ENCODE data around the gene FBXO10. TPM values are rescaled to one million over a fixed set of nuclear protein-coding genes. Genes with fewer than 3 reads are reported as not detected.

The FBXO10 gene
- total and polyA plus RNA-seq, 2 donors from 2014 or later = 6.2 to 6.7 TPM

DNA sequence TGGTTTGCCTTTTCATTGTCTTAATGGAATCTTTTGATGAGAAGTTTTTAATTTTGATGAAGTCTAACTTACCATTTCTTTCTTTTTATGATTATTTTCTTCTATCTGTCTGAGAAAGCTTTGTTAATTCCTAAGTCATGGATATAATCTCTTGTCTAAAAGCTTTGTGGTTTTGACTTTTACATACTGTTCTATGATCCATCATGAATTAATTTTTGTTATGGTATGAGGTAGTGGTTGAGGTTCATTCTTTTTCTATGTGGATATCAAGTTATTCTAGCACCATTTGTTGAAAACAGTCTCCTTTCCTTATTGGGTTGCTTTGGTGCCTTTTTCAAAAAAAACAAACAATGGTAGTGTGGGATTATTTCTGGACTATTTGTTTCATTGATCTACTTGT, 20.4 kb downstream of the FBXO10 start:
- Histone ChIP-seq H3K27me3 (ENCODE audit: control insufficient read depth, insufficient read depth, low read length) (no peaks in the 10 kb centered on the region), H3K4me1 (ENCODE audit: control insufficient read depth in 2 of 3, insufficient read depth in 2 of 3, low read depth in 1 of 3, low read length in 3 of 3) (no peaks in the 10 kb centered on the region), H3K36me3 (ENCODE audit: control insufficient read depth in 2 of 3, insufficient read depth in 3 of 3, low read length in 3 of 3) (no peaks in the 10 kb centered on the region), H3K4me3 (ENCODE audit: low read length in 3 of 3) (no peak overlapping the region), H3K27ac (ENCODE audit: low read depth in 2 of 2, low read length in 2 of 2) (no peak overlapping the region), H3K9ac (ENCODE audit: low read length in 3 of 3) (no peak overlapping the region), H3K9me3 (ENCODE audit: control insufficient read depth in 2 of 3, insufficient read depth in 1 of 3, low read length in 3 of 3) (no peaks in the 10 kb centered on the region)
- FAIRE-seq (no peak), DNase-seq (no peak)
- intact Hi-C loops (cut with DNase I) = no loop called here
- TF ChIP-seq, protein P1, sequence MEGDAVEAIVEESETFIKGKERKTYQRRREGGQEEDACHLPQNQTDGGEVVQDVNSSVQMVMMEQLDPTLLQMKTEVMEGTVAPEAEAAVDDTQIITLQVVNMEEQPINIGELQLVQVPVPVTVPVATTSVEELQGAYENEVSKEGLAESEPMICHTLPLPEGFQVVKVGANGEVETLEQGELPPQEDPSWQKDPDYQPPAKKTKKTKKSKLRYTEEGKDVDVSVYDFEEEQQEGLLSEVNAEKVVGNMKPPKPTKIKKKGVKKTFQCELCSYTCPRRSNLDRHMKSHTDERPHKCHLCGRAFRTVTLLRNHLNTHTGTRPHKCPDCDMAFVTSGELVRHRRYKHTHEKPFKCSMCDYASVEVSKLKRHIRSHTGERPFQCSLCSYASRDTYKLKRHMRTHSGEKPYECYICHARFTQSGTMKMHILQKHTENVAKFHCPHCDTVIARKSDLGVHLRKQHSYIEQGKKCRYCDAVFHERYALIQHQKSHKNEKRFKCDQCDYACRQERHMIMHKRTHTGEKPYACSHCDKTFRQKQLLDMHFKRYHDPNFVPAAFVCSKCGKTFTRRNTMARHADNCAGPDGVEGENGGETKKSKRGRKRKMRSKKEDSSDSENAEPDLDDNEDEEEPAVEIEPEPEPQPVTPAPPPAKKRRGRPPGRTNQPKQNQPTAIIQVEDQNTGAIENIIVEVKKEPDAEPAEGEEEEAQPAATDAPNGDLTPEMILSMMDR (IDR thresholded peaks at IDR 0.05; ENCODE audit: borderline replicate concordance, extremely low read depth, insufficient read depth) = no peak

DNA sequence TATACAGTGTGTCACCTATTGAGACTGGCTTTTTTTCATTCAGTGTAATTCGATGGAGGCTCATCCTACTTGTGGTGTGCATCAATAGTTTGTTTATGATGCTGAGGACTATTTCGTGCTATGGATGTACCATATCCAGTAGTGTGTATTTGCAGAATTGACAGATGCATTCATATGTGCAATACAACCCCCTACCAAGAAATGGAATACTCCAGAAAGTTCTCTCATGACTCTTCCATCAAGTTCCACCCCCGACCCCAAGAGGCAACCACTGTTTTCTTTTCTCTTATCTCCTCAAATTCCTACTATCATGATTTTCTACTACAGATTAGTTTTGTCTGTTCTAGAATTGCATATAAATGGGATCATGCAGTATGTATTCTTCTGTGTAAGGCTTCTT, 21.9 kb downstream of the FBXO10 start:
- no peaks in the 10 kb centered on the region for H3K36me3 ChIP-seq (ENCODE audit: control insufficient read depth in 2 of 3, insufficient read depth in 3 of 3, low read length in 3 of 3)
- H3K9me3 ChIP-seq (ENCODE audit: control insufficient read depth in 2 of 3, insufficient read depth in 1 of 3, low read length in 3 of 3) = no peaks in the 10 kb centered on the region
- no peaks in the 10 kb centered on the region for H3K27me3 ChIP-seq (ENCODE audit: control insufficient read depth, insufficient read depth, low read length)
- no peaks in the 10 kb centered on the region for H3K4me1 ChIP-seq (ENCODE audit: control insufficient read depth in 2 of 3, insufficient read depth in 2 of 3, low read depth in 1 of 3, low read length in 3 of 3)
- no peak overlapping the region for H3K27ac ChIP-seq (ENCODE audit: low read depth in 2 of 2, low read length in 2 of 2)
- H3K9ac ChIP-seq (ENCODE audit: low read length in 3 of 3) = no peak overlapping the region
- no peak overlapping the region for H3K4me3 ChIP-seq (ENCODE audit: low read length in 3 of 3)
- TF ChIP-seq, protein P1 (IDR thresholded peaks at IDR 0.05; ENCODE audit: borderline replicate concordance, extremely low read depth, insufficient read depth) = no peak
- intact Hi-C loops (cut with DNase I) = no loop called here
- FAIRE-seq (no peak), DNase-seq (no peak)

DNA sequence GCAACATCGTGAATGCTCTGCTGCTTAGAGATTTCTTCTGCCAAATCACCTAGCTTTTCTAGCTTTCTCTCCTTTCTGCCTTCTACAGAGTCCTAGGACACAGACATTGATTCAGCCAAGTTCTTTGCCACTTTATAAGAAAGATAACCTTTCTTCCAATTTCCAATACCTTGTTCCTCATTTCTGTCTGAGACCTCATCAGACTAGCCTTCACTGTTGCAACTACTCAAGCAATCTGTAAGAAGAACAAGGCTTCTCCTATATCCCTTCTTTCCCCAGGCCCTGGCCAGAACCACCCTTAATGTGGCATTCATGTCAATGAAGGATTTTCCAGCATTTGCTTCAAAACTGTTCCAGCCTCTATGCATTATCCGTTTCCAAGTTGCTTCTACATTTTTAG, 24.3 kb downstream of the FBXO10 start:
- DNase-seq (no peak), FAIRE-seq (no peak)
- TF ChIP-seq, protein P1 (IDR thresholded peaks at IDR 0.05; ENCODE audit: borderline replicate concordance, extremely low read depth, insufficient read depth) = no peak
- Histone ChIP-seq H3K27ac (ENCODE audit: low read depth in 2 of 2, low read length in 2 of 2) (no peak overlapping the region), H3K4me3 (ENCODE audit: low read length in 3 of 3) (no peak overlapping the region), H3K4me1 (ENCODE audit: control insufficient read depth in 2 of 3, insufficient read depth in 2 of 3, low read depth in 1 of 3, low read length in 3 of 3) (no peaks in the 10 kb centered on the region), H3K36me3 (ENCODE audit: control insufficient read depth in 2 of 3, insufficient read depth in 3 of 3, low read length in 3 of 3) (no peaks in the 10 kb centered on the region), H3K9me3 (ENCODE audit: control insufficient read depth in 2 of 3, insufficient read depth in 1 of 3, low read length in 3 of 3) (no peaks in the 10 kb centered on the region), H3K27me3 (ENCODE audit: control insufficient read depth, insufficient read depth, low read length) (no peaks in the 10 kb centered on the region), H3K9ac (ENCODE audit: low read length in 3 of 3) (no peak overlapping the region)
- intact Hi-C loops (cut with DNase I) = no loop called here

DNA sequence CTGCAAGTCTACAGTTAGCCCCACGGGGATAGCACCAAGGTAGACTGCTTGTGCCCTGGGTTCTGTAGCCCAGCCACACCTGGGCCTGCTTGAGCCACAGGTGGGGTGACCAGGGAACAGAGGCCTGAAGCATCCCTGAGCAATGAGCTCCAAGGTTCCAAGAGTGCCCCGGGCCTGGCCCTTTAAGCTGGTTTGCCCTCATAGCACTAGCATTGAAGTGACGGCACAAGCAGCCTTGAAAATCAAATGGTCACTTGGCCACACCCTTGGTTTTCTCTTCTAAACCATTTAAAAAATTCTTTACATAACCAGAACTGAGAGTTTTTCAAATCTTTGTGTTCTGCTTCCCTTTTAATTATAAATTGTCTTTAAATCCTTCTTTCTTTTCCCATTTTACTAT, 24.7 kb downstream of the FBXO10 start:
- no peaks in the 10 kb centered on the region for H3K4me1 ChIP-seq (ENCODE audit: control insufficient read depth in 2 of 3, insufficient read depth in 2 of 3, low read depth in 1 of 3, low read length in 3 of 3)
- H3K27me3 ChIP-seq (ENCODE audit: control insufficient read depth, insufficient read depth, low read length) = no peaks in the 10 kb centered on the region
- no peak for DNase-seq
- no peak for FAIRE-seq
- no peak overlapping the region for H3K9ac ChIP-seq (ENCODE audit: low read length in 3 of 3)
- intact Hi-C loops (cut with DNase I) = no loop called here
- TF ChIP-seq, protein P1 (IDR thresholded peaks at IDR 0.05; ENCODE audit: borderline replicate concordance, extremely low read depth, insufficient read depth) = no peak
- H3K27ac ChIP-seq (ENCODE audit: low read depth in 2 of 2, low read length in 2 of 2) = no peak overlapping the region
- no peak overlapping the region for H3K4me3 ChIP-seq (ENCODE audit: low read length in 3 of 3)
- H3K36me3 ChIP-seq (ENCODE audit: control insufficient read depth in 2 of 3, insufficient read depth in 3 of 3, low read length in 3 of 3) = no peaks in the 10 kb centered on the region
- no peaks in the 10 kb centered on the region for H3K9me3 ChIP-seq (ENCODE audit: control insufficient read depth in 2 of 3, insufficient read depth in 1 of 3, low read length in 3 of 3)
